SK-N-SH (cell line): ENCODE measurements around the gene EEF1AKMT4. TPM values are rescaled to one million over a fixed set of nuclear protein-coding genes. Genes with fewer than 3 reads are reported as not detected.

Experiments
- CTCF ChIA-PET: fragments of 300-600, 350-600 bp; formaldehyde crosslinking; extraction: SDS; loops from one replicate; lab custom pipeline; 2021; lab: Yijun Ruan, JAX
- POLR2A ChIA-PET: fragments of 350-600 bp; sonication (Branson Sonifier 250); formaldehyde crosslinking; extraction: SDS; loops from one replicate; lab custom pipeline; 2020; ENCODE audit warnings: antibody characterized with exemption, inconsistent platforms; lab: Yijun Ruan, JAX
- DNase-seq: peaks from one replicate; pipeline ENCODE4 v3.0.0; 2012
- H2AFZ ChIP-seq: fragments of 200-600 bp; sonication (generic); 2 replicates; pipeline ENCODE4 v1.8.1; 2016; ENCODE audit warnings: antibody characterized with exemption, mild to moderate bottlenecking, low read depth
- H3F3A ChIP-seq: fragments of 200-600 bp; sonication (generic); replicated peaks from 2 replicates; pipeline ENCODE3; 2016; ENCODE audit warnings: antibody characterized with exemption, mild to moderate bottlenecking; ENCODE audit not compliant: insufficient read depth
- H3K27ac ChIP-seq, 2 experiments: fragments of 200-500 bp in 1 of 2; fragments of 200-600 bp in 1 of 2; sonication (Bioruptor generic) in 1 of 2; sonication (generic), shearing (Covaris generic) in 1 of 2; 2 replicates each; pipeline versions ENCODE4 v1.5.1 to v1.6.1; 2014 to 2016; ENCODE audit warnings: low read depth in 2 of 2, inconsistent platforms in 1 of 2, low read length in 1 of 2, mild to moderate bottlenecking in 1 of 2, mixed read lengths in 1 of 2
- H3K27me3 ChIP-seq: fragments of 200-600 bp; sonication (generic), shearing (Covaris generic); 2 replicates; pipeline ENCODE4 v1.6.1; 2016; ENCODE audit warnings: mixed run types; ENCODE audit not compliant: insufficient read depth
- H3K36me3 ChIP-seq, 2 experiments: fragments of 200-500 bp in 1 of 2; fragments of 200-600 bp in 1 of 2; sonication (Bioruptor generic) in 1 of 2; sonication (generic) in 1 of 2; replicated peaks in 1 of 2; 2 replicates each; pipeline versions ENCODE3 to v1.5.1; 2014 to 2016; ENCODE audit warnings: low read length in 1 of 2, mild to moderate bottlenecking in 1 of 2; ENCODE audit not compliant: insufficient read depth in 2 of 2, control insufficient read depth in 1 of 2
- H3K4me1 ChIP-seq, 2 experiments: fragments of 200-500 bp in 1 of 2; fragments of 200-600 bp in 1 of 2; sonication (Bioruptor generic) in 1 of 2; sonication (generic), shearing (Covaris generic) in 1 of 2; 2 replicates each; pipeline versions ENCODE4 v1.5.1 to v1.6.1; 2014 to 2016; ENCODE audit warnings: low read depth in 1 of 2, low read length in 1 of 2, mixed run types in 1 of 2; ENCODE audit not compliant: insufficient read depth in 2 of 2, control insufficient read depth in 1 of 2
- H3K4me2 ChIP-seq: fragments of 200-600 bp; sonication (generic), shearing (Covaris generic); 2 replicates; pipeline ENCODE4 v1.6.1; 2017; ENCODE audit warnings: mixed run types
- H3K4me3 ChIP-seq, 2 experiments: fragments of 200-500 bp in 1 of 2; fragments of 200-600 bp in 1 of 2; sonication (Bioruptor generic) in 1 of 2; sonication (generic), shearing (Covaris generic) in 1 of 2; 2 replicates each; pipeline versions ENCODE4 v1.5.1 to v1.8.1; 2014 to 2016; ENCODE audit warnings: low read depth in 2 of 2, inconsistent platforms in 1 of 2, low read length in 1 of 2, mild to moderate bottlenecking in 1 of 2, mixed read lengths in 1 of 2, moderate library complexity in 1 of 2
- H3K79me2 ChIP-seq: fragments of 200-600 bp; sonication (generic); 2 replicates; pipeline ENCODE4 v1.8.1; 2017; ENCODE audit warnings: mild to moderate bottlenecking; ENCODE audit not compliant: insufficient read depth
- H3K9ac ChIP-seq: fragments of 200-600 bp; sonication (generic); 2 replicates; pipeline ENCODE4 v1.6.1; 2017; ENCODE audit warnings: mixed run types
- H3K9me2 ChIP-seq: fragments of 200-600 bp; sonication (generic); 2 replicates; pipeline ENCODE4 v1.6.1; 2017; ENCODE audit warnings: mixed run types
- H3K9me3 ChIP-seq: fragments of 200-600 bp; sonication (generic); 2 replicates; pipeline ENCODE4 v1.6.1; 2017; ENCODE audit warnings: mixed run types, mild to moderate bottlenecking, moderate library complexity
- H4K20me1 ChIP-seq: fragments of 200-600 bp; sonication (generic); 2 replicates; pipeline ENCODE4 v1.6.1; 2017; ENCODE audit warnings: mild to moderate bottlenecking, mixed run types; ENCODE audit not compliant: insufficient read depth
- ELF1 ChIP-seq: IDR thresholded peaks from 2 replicates; pipeline ENCODE4 v1.4.0; 2012
- EP300 ChIP-seq, 2 experiments: IDR thresholded peaks; 2 replicates each; pipeline versions ENCODE4 v1.4.0 to v1.6.1; 2012; ENCODE audit warnings: borderline replicate concordance in 1 of 2, low read depth in 1 of 2, low read length in 1 of 2
- EZH2phosphoT487 ChIP-seq: fragments of 200-600 bp; sonication (generic); IDR thresholded peaks from 2 replicates; pipeline ENCODE4 v1.6.1; 2017; ENCODE audit warnings: low read depth, mixed run types, mild to moderate bottlenecking, antibody characterized with exemption, moderate library complexity, borderline replicate concordance
- IRF3 ChIP-seq: fragments of 150-350 bp; IDR thresholded peaks from 2 replicates; pipeline ENCODE4 v1.6.1; 2016; ENCODE audit warnings: mild to moderate bottlenecking, low read depth, low read length
- MAX ChIP-seq: IDR thresholded peaks from 2 replicates; pipeline ENCODE4 v1.4.0; 2012; ENCODE audit warnings: low read depth
- PBX3 ChIP-seq: IDR thresholded peaks from 2 replicates; pipeline ENCODE4; 2012
- RCOR1 ChIP-seq: fragments of 150-350 bp; IDR thresholded peaks from 2 replicates; pipeline ENCODE4 v1.6.1; 2017; ENCODE audit warnings: antibody characterized with exemption, low read length
- RXRA ChIP-seq: IDR thresholded peaks from 2 replicates; pipeline ENCODE4 v1.4.0; 2012; ENCODE audit warnings: low read depth, mild to moderate bottlenecking, borderline replicate concordance
- TAF1 ChIP-seq: IDR thresholded peaks from 2 replicates; pipeline ENCODE4 v1.6.1; 2012; ENCODE audit warnings: low read depth, mild to moderate bottlenecking, low read length, moderate library complexity, borderline replicate concordance
- WGBS: methylation state at CpG from one replicate; pipeline ENCODE4 v1.1.6; 2017; ENCODE audit warnings: low lambda C conversion rate; 5-methylcytosine and 5-hydroxymethylcytosine counted together
- polyA plus RNA-seq, 3 experiments: library from polyadenylated mRNA; depleted of rRNA; stranded (reverse); fragments of >200 nt; gene quantifications; 2 replicates each; pipeline ENCODE4 v1.2.3, GENCODE V29; 2012

The EEF1AKMT4 gene
- polyA plus RNA-seq, 1 of the 3 experiments (the other 2 are of a cell fraction), result 9.3 TPM

- no peaks in the 10 kb centered on the region for H4K20me1 ChIP-seq
- WGBS, result 2% methylated on average over 18 of the region's 61 CpGs
- no peaks in the 10 kb centered on the region for H3K9me3 ChIP-seq
- H3K4me1 ChIP-seq, result peaks cover 0 to 28% of the 10 kb centered on the region in 2 experiments; a peak in 2 of 4 replicates
- H3K27ac ChIP-seq, result no peak overlapping the region
- TF ChIP-seq MAX (no peak), EZH2phosphoT487 (0 out of 2 replicates have a peak, but pooled peaks have one; percentile 16), TAF1 (no peak), ELF1 (no peak), PBX3 (no peak), IRF3 (no peak), EP300 (IDR thresholded peaks at IDR 0.05; ENCODE audit: borderline replicate concordance in 1 of 2, low read depth in 1 of 2, low read length in 1 of 2) (no peak), RXRA (no peak)
- no peaks in the 10 kb centered on the region for H3K79me2 ChIP-seq
- H2AFZ ChIP-seq, result peak overlapping the region; percentile 76; the same call in 1 of the 2 replicates
- POLR2A ChIA-PET, result interaction anchor here (0.6 to 2.1 kb wide), 4 partner anchors 12 to 346 kb away, joined by 3 to 6 read pairs (median 3); no protein-coding TSS in a partner anchor
- peak overlapping the region; percentile 50 to 64; a peak in 3 of 4 replicates for H3K4me3 ChIP-seq
- CTCF ChIA-PET, result interaction anchor here (0.6 to 5.9 kb wide), 13 partner anchors 7 to 334 kb away, joined by 3 to 61 read pairs (median 8); partner anchors contain the start of genes ALG3, CAMK2N2 and EEF1AKMT4
- no peaks in the 10 kb centered on the region for H3K36me3 ChIP-seq
- no peaks in the 10 kb centered on the region for H3K9me2 ChIP-seq
- DNase-seq, result peak; percentile 76
- H3K4me2 ChIP-seq, result peak overlapping the region; percentile 95
- H3F3A ChIP-seq, result no peaks in the 10 kb centered on the region
- peaks cover 27% of the 10 kb centered on the region for H3K27me3 ChIP-seq
- no peak overlapping the region for H3K9ac ChIP-seq
Observed at GRCh38 chr3:184230081-184230602, 19.3 kb upstream of the EEF1AKMT4 start.

GRCh38 chr3:184230603-184231528 lies 18.6 kb upstream of the EEF1AKMT4 start:
- CTCF ChIA-PET, result interaction anchor here (0.8 to 5.9 kb wide), 11 partner anchors 11 to 335 kb away, joined by 3 to 61 read pairs (median 8); partner anchors contain the start of genes ALG3 and EEF1AKMT4
- Histone ChIP-seq H3K4me3 (peak overlapping the region in 1 of 2 experiments; percentile 50; a peak in 2 of 4 replicates), H3K27me3 (peaks cover 27% of the 10 kb centered on the region), H3K9ac (no peak overlapping the region), H3K9me2 (no peaks in the 10 kb centered on the region), H4K20me1 (no peaks in the 10 kb centered on the region), H3K79me2 (no peaks in the 10 kb centered on the region), H3K27ac (no peak overlapping the region), H3F3A (no peaks in the 10 kb centered on the region), H3K4me1 (peaks cover 0 to 28% of the 10 kb centered on the region in 2 experiments; a peak in 2 of 4 replicates), H2AFZ (no peak overlapping the region), H3K36me3 (no peaks in the 10 kb centered on the region), H3K9me3 (no peaks in the 10 kb centered on the region), H3K4me2 (no peak overlapping the region)
- POLR2A ChIA-PET, result interaction anchor here (0.6 to 1.0 kb wide), 2 partner anchors 43 to 347 kb away, joined by 3 read pairs; no protein-coding TSS in a partner anchor
- 84% methylated on average over 8 of the region's 79 CpGs for WGBS
- peak; percentile 63 for DNase-seq
- TF ChIP-seq RCOR1, result no peak
- no peak for TF ChIP-seq EP300 (IDR thresholded peaks at IDR 0.05; ENCODE audit: borderline replicate concordance in 1 of 2, low read depth in 1 of 2, low read length in 1 of 2)
